Measurements from ENCODE around the gene OFD1. TPM values are rescaled to one million over a fixed set of nuclear protein-coding genes. Genes with fewer than 3 reads are reported as not detected.

OFD1 gene
- polyA plus RNA-seq, 1 of the 3 experiments (the other 2 are of a cell fraction), result 13.4 TPM

GRCh38 chrX:13803116-13803515 lies 68.6 kb downstream of the OFD1 start:
- H4K20me1 ChIP-seq (ENCODE audit: insufficient read depth), result no peaks in the 10 kb centered on the region
- no peak overlapping the region for H3K27ac ChIP-seq (ENCODE audit: low read depth in 2 of 2, low read length in 1 of 2)
- no peaks in the 10 kb centered on the region for H3K79me2 ChIP-seq (ENCODE audit: insufficient read depth)
- H3K9me3 ChIP-seq, result no peaks in the 10 kb centered on the region
- no peak overlapping the region for H3K4me3 ChIP-seq (ENCODE audit: low read depth in 2 of 2, low read length in 1 of 2)
- H3K9ac ChIP-seq, result no peak overlapping the region
- H2AFZ ChIP-seq (ENCODE audit: low read depth), result no peak overlapping the region
- POLR2A ChIA-PET, result no interaction called here
- CTCF ChIA-PET, result no interaction called here
- H3K9me2 ChIP-seq, result no peaks in the 10 kb centered on the region
- no peaks in the 10 kb centered on the region; a peak in 1 of 4 replicates for H3K4me1 ChIP-seq (ENCODE audit: control insufficient read depth in 1 of 2, insufficient read depth in 2 of 2, low read depth in 1 of 2, low read length in 1 of 2)
- DNase-seq, result no peak
- 41% methylated on average over 6 of the region's 6 CpGs for WGBS (ENCODE audit: low lambda C conversion rate)
- TF ChIP-seq NRF1 (IDR thresholded peaks at IDR 0.05; ENCODE audit: low read depth, low read length) (no peak), SMC3 (IDR thresholded peaks at IDR 0.05; ENCODE audit: low read depth, low read length) (no peak), RXRA (IDR thresholded peaks at IDR 0.05; ENCODE audit: borderline replicate concordance, low read depth) (no peak), IRF3 (IDR thresholded peaks at IDR 0.05; ENCODE audit: low read depth, low read length) (no peak), RAD21 (IDR thresholded peaks at IDR 0.05; ENCODE audit: low read length) (no peak), NFIC (IDR thresholded peaks at IDR 0.05; ENCODE audit: borderline replicate concordance) (no peak), EZH2phosphoT487 (IDR thresholded peaks at IDR 0.05; ENCODE audit: borderline replicate concordance, low read depth) (no peak), CHD2 (IDR thresholded peaks at IDR 0.05; ENCODE audit: low read length, partially characterized antibody) (no peak), TCF12 (IDR thresholded peaks at IDR 0.05) (no peak), TEAD4 (IDR thresholded peaks at IDR 0.05; ENCODE audit: borderline replicate concordance, insufficient read depth) (no peak)
- TF ChIP-seq, protein P1, sequence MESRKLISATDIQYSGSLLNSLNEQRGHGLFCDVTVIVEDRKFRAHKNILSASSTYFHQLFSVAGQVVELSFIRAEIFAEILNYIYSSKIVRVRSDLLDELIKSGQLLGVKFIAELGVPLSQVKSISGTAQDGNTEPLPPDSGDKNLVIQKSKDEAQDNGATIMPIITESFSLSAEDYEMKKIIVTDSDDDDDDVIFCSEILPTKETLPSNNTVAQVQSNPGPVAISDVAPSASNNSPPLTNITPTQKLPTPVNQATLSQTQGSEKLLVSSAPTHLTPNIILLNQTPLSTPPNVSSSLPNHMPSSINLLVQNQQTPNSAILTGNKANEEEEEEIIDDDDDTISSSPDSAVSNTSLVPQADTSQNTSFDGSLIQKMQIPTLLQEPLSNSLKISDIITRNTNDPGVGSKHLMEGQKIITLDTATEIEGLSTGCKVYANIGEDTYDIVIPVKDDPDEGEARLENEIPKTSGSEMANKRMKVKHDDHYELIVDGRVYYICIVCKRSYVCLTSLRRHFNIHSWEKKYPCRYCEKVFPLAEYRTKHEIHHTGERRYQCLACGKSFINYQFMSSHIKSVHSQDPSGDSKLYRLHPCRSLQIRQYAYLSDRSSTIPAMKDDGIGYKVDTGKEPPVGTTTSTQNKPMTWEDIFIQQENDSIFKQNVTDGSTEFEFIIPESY (IDR thresholded peaks at IDR 0.05; ENCODE audit: borderline replicate concordance, low read depth), result no peak
- H3K27me3 ChIP-seq (ENCODE audit: insufficient read depth), result peaks cover 17% of the 10 kb centered on the region; the same call in 1 of the 2 replicates
- H3K36me3 ChIP-seq (replicated peaks in 1 of 2; ENCODE audit: control insufficient read depth in 1 of 2, insufficient read depth in 2 of 2, low read length in 1 of 2), result no peaks in the 10 kb centered on the region
- H3K4me2 ChIP-seq, result no peak overlapping the region
- no peaks in the 10 kb centered on the region for H3F3A ChIP-seq (replicated peaks; ENCODE audit: insufficient read depth)

DNA sequence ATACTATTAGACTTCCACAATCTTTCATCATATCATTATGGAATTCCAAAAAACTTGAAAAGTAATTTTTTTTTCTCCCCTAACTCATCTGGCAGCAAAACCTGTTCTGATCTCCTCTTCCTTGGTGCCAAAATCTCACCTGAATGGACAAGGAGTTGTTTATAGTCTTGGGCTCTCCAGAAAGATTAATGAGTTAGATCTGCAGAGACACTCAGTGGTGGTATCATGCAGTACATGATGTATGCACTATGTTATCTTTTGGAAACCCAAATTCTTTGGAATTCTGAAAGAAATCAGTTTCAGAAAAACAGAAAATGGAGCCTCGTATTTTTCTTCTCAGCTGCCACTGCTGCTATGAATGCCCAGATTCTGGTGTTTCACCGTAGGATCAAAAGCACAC lies 70.7 kb downstream of the OFD1 start:
- DNase-seq, result no peak

More for the DNA sequence above, 70.7 kb downstream of the OFD1 start:
- Histone ChIP-seq H3K4me3 (ENCODE audit: low read depth in 2 of 2, low read length in 1 of 2) (no peak overlapping the region), H3K27me3 (ENCODE audit: insufficient read depth) (peaks cover 17% of the 10 kb centered on the region; the same call in 1 of the 2 replicates), H2AFZ (ENCODE audit: low read depth) (no peak overlapping the region), H3K4me1 (ENCODE audit: control insufficient read depth in 1 of 2, insufficient read depth in 2 of 2, low read depth in 1 of 2, low read length in 1 of 2) (no peaks in the 10 kb centered on the region; a peak in 1 of 4 replicates), H3K9me3 (no peaks in the 10 kb centered on the region), H3K9ac (no peak overlapping the region), H3K36me3 (replicated peaks in 1 of 2; ENCODE audit: control insufficient read depth in 1 of 2, insufficient read depth in 2 of 2, low read length in 1 of 2) (no peaks in the 10 kb centered on the region), H3F3A (replicated peaks; ENCODE audit: insufficient read depth) (no peaks in the 10 kb centered on the region), H3K27ac (ENCODE audit: low read depth in 2 of 2, low read length in 1 of 2) (no peak overlapping the region), H3K4me2 (no peak overlapping the region), H4K20me1 (ENCODE audit: insufficient read depth) (no peaks in the 10 kb centered on the region), H3K9me2 (no peaks in the 10 kb centered on the region), H3K79me2 (ENCODE audit: insufficient read depth) (no peaks in the 10 kb centered on the region)
- TF ChIP-seq RFX5 (IDR thresholded peaks at IDR 0.05; ENCODE audit: low read length) (no peak), REST (IDR thresholded peaks at IDR 0.05; ENCODE audit: low read depth, low read length) (no peak), EZH2phosphoT487 (IDR thresholded peaks at IDR 0.05; ENCODE audit: borderline replicate concordance, low read depth) (no peak), RAD21 (IDR thresholded peaks at IDR 0.05; ENCODE audit: low read length) (no peak), YY1 (IDR thresholded peaks at IDR 0.05; ENCODE audit: low read depth) (no peak), MXI1 (IDR thresholded peaks at IDR 0.05; ENCODE audit: low read depth, low read length) (no peak), NFIC (IDR thresholded peaks at IDR 0.05; ENCODE audit: borderline replicate concordance) (no peak), GABPA (IDR thresholded peaks at IDR 0.05; ENCODE audit: low read depth) (no peak)
- WGBS (ENCODE audit: low lambda C conversion rate), result 24% methylated on average over 2 of the region's 2 CpGs
- ChIA-PET POLR2A (no interaction called here), CTCF (interaction anchor here (1.1 kb wide), 1 partner anchor 52 kb away, joined by 5 read pairs; no protein-coding TSS in a partner anchor)
